ENCODE data around the gene LMNTD1.
"Not testable (repeated sequence)": the region's sequence is repeated elsewhere in the genome, so short reads cannot be mapped to it uniquely, and the experiment has no call there.

Gene LMNTD1, protein sequence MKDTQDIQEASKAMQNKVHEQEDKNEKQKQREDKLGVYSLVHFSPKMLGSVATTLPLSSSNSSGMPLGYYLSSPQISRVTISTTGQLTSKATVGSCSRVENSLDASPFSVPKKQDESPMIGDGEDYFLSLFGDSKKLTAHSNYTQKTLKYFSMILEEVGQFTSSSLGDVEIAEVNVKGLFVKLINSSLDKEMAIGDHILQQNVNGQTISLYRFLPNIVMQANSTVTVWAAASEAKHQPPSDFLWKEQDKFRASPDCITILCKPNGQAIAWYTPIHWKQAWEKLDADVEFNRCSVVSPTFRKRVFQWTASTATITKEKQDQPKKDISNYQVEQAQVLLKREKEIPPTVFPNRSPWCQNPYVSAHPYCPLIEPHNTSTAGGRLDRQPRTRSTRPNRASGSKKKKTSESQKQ

GRCh38 chr12:25553098-25553497 is at the start of gene LMNTD1:
LMNTD1 (minus strand) TSS chr12:25553283; CDS start chr12:25552959, 324 bp downstream.
- Histone ChIP-seq H3K27ac (no peak within 1 kb of the TSS), H3K4me3 (ENCODE audit: low read depth, low read length) (no peak within 1 kb of the TSS), H3K9ac (no peak within 1 kb of the TSS), H3K27me3 (ENCODE audit: control insufficient read depth, insufficient read depth, low read length) (no peaks in the 10 kb centered on the region), H2AFZ (no peak within 1 kb of the TSS), H3K4me1 (no peaks in the 10 kb centered on the region), H3K36me3 (ENCODE audit: control insufficient read depth, insufficient read depth, low read length) (no peaks in the 10 kb centered on the region), H3K9me3 (ENCODE audit: control insufficient read depth, low read length) (no peaks in the 10 kb centered on the region), H3K79me2 (no peaks in the 10 kb centered on the region), H3K4me2 (ENCODE audit: low read length) (no peak within 1 kb of the TSS)
- TF ChIP-seq, protein P1, sequence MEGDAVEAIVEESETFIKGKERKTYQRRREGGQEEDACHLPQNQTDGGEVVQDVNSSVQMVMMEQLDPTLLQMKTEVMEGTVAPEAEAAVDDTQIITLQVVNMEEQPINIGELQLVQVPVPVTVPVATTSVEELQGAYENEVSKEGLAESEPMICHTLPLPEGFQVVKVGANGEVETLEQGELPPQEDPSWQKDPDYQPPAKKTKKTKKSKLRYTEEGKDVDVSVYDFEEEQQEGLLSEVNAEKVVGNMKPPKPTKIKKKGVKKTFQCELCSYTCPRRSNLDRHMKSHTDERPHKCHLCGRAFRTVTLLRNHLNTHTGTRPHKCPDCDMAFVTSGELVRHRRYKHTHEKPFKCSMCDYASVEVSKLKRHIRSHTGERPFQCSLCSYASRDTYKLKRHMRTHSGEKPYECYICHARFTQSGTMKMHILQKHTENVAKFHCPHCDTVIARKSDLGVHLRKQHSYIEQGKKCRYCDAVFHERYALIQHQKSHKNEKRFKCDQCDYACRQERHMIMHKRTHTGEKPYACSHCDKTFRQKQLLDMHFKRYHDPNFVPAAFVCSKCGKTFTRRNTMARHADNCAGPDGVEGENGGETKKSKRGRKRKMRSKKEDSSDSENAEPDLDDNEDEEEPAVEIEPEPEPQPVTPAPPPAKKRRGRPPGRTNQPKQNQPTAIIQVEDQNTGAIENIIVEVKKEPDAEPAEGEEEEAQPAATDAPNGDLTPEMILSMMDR (IDR thresholded peaks at IDR 0.05), result no peak

DNA sequence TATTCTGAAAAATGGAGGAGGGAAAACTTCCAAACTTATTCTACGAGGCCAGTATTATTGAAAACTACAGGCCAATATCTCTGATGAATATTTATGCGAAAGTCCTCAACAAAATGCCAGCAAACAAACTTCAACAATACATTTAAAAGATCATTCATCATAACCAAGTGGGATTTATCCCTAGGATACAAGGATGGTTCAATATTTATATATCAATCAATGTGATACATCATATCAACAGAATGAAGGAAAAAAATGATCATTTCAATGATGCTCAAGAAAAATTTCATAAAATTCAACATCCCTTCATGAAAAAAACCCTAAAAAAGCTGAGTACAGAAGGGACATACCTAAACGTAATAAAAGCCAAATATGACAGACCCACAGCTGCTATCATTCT is 45.9 kb upstream of the LMNTD1 start:
- Histone ChIP-seq H3K9ac (no peak overlapping the region), H3K79me2 (no peaks in the 10 kb centered on the region), H3K9me3 (ENCODE audit: control insufficient read depth, low read length) (no peaks in the 10 kb centered on the region), H3K27me3 (ENCODE audit: control insufficient read depth, insufficient read depth, low read length) (no peaks in the 10 kb centered on the region), H2AFZ (no peak overlapping the region), H3K4me3 (ENCODE audit: low read depth, low read length) (no peak overlapping the region), H3K4me2 (ENCODE audit: low read length) (no peak overlapping the region), H3K27ac (no peak overlapping the region), H3K4me1 (no peaks in the 10 kb centered on the region), H3K36me3 (ENCODE audit: control insufficient read depth, insufficient read depth, low read length) (no peaks in the 10 kb centered on the region)
- TF ChIP-seq, protein P1 (IDR thresholded peaks at IDR 0.05), result no peak

GRCh38 chr12:25595496-25595895 is 42.4 kb upstream of the LMNTD1 start:
- not testable (repeated sequence) for H3K4me2 ChIP-seq (ENCODE audit: low read length)

GRCh38 chr12:25594376-25594775 is 41.3 kb upstream of the LMNTD1 start:
- TF ChIP-seq, protein P1 (IDR thresholded peaks at IDR 0.05), result no peak
- H3K4me1 ChIP-seq, result no peaks in the 10 kb centered on the region
- H3K27ac ChIP-seq, result no peak overlapping the region
- H3K9ac ChIP-seq, result no peak overlapping the region
- H3K79me2 ChIP-seq, result no peaks in the 10 kb centered on the region
- no peak overlapping the region for H3K4me2 ChIP-seq (ENCODE audit: low read length)
- H3K9me3 ChIP-seq (ENCODE audit: control insufficient read depth, low read length), result no peaks in the 10 kb centered on the region
- H2AFZ ChIP-seq, result no peak overlapping the region
- H3K4me3 ChIP-seq (ENCODE audit: low read depth, low read length), result no peak overlapping the region
- H3K36me3 ChIP-seq (ENCODE audit: control insufficient read depth, insufficient read depth, low read length), result no peaks in the 10 kb centered on the region
- no peaks in the 10 kb centered on the region for H3K27me3 ChIP-seq (ENCODE audit: control insufficient read depth, insufficient read depth, low read length)

More at GRCh38 chr12:25595496-25595895, 42.4 kb upstream of the LMNTD1 start:
- not testable (repeated sequence) for H3K36me3 ChIP-seq (ENCODE audit: control insufficient read depth, insufficient read depth, low read length); H3K79me2 ChIP-seq; H3K9ac ChIP-seq; H3K4me1 ChIP-seq; H2AFZ ChIP-seq; H3K9me3 ChIP-seq (ENCODE audit: control insufficient read depth, low read length); H3K27me3 ChIP-seq (ENCODE audit: control insufficient read depth, insufficient read depth, low read length); H3K27ac ChIP-seq; H3K4me3 ChIP-seq (ENCODE audit: low read depth, low read length)

GRCh38 chr12:25592725-25593495 is 39.8 kb upstream of the LMNTD1 start:
- Histone ChIP-seq H3K4me2 (ENCODE audit: low read length) (no peak overlapping the region), H3K36me3 (ENCODE audit: control insufficient read depth, insufficient read depth, low read length) (no peaks in the 10 kb centered on the region), H3K9ac (no peak overlapping the region), H3K9me3 (ENCODE audit: control insufficient read depth, low read length) (no peaks in the 10 kb centered on the region), H3K27me3 (ENCODE audit: control insufficient read depth, insufficient read depth, low read length) (no peaks in the 10 kb centered on the region), H2AFZ (no peak overlapping the region), H3K4me3 (ENCODE audit: low read depth, low read length) (no peak overlapping the region), H3K27ac (no peak overlapping the region), H3K79me2 (no peaks in the 10 kb centered on the region), H3K4me1 (no peaks in the 10 kb centered on the region)
- TF ChIP-seq, protein P1 (IDR thresholded peaks at IDR 0.05), result no peak
